ENCODE data around the gene PLXNB2.

- TF ChIP-seq CTCF (IDR thresholded peaks at IDR 0.05) (no peak), POLR2AphosphoS5 (IDR thresholded peaks at IDR 0.05; ENCODE audit: low read depth, low read length) (no peak), REST (IDR thresholded peaks at IDR 0.05; ENCODE audit: insufficient read depth in 1 of 2, low read depth in 2 of 2, low read length in 1 of 2) (no peak)
Observed at GRCh38 chr22:50309601-50309991, 2.1 kb upstream of the PLXNB2 start.

Measured in Panc1 (cell line).